ENCODE results near the gene ZNF839.
"Not testable (repeated sequence)": the region's sequence is repeated elsewhere in the genome, so short reads cannot be mapped to it uniquely, and the experiment has no call there.

ZNF839 gene

DNA sequence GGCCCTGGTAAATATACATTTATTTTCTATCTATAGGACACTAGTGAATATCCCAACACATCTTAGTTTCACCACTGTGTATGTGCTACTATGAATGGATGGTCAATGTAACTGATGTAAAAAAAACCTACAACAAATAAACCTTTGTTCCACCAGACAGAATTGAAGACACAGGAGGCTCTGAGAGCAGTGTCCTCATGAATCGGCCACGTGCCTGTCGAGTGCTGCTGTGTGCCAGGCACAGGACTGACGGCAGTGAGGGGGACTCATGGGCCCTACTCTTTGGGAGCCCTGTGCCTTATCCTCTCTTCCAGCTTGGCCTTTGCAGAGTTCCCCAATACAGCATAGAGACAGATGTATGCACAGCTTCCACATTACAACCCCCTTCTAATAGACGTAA, 24.9 kb downstream of the ZNF839 start:
- H3K4me3 ChIP-seq (ENCODE audit: low read depth, low read length), result no peak overlapping the region
- H3K36me3 ChIP-seq (ENCODE audit: control insufficient read depth, insufficient read depth, low read length), result peaks cover 56% of the 10 kb centered on the region
- no peak overlapping the region for H3K9ac ChIP-seq (ENCODE audit: low read depth, low read length)
- H3K9me3 ChIP-seq (ENCODE audit: control insufficient read depth, insufficient read depth, low read length), result no peaks in the 10 kb centered on the region
- H3K27ac ChIP-seq (ENCODE audit: low read depth, low read length), result no peak overlapping the region
- H3K27me3 ChIP-seq (ENCODE audit: control insufficient read depth, insufficient read depth, low read length), result no peaks in the 10 kb centered on the region
- H3K4me1 ChIP-seq (ENCODE audit: control insufficient read depth, insufficient read depth, low read length), result no peaks in the 10 kb centered on the region

DNA sequence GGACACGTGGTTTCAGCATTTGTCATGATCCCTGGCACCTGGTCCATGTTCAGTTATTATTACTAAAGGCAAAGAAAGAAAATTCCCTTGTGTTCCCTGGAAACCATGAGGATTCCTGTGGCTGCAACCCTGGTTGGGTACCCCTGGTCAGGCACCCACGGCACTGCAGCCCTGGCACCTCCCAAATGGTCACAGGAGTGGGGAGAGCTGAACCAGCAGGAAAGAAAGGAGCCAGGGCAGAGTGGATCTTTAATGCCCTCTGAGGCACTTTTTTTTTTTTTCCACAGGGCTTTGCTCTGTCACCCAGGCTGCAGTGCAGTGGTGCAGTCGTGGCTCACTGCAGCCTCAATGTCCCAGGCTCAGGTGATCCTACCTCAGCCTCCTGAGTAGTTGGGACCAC, 25.7 kb downstream of the ZNF839 start:
- Histone ChIP-seq H3K4me1 (ENCODE audit: control insufficient read depth, insufficient read depth, low read length) (no peaks in the 10 kb centered on the region), H3K27ac (ENCODE audit: low read depth, low read length) (no peak overlapping the region), H3K9ac (ENCODE audit: low read depth, low read length) (no peak overlapping the region), H3K4me3 (ENCODE audit: low read depth, low read length) (no peak overlapping the region), H3K27me3 (ENCODE audit: control insufficient read depth, insufficient read depth, low read length) (no peaks in the 10 kb centered on the region), H3K36me3 (ENCODE audit: control insufficient read depth, insufficient read depth, low read length) (peaks cover 62% of the 10 kb centered on the region), H3K9me3 (ENCODE audit: control insufficient read depth, insufficient read depth, low read length) (no peaks in the 10 kb centered on the region)

DNA sequence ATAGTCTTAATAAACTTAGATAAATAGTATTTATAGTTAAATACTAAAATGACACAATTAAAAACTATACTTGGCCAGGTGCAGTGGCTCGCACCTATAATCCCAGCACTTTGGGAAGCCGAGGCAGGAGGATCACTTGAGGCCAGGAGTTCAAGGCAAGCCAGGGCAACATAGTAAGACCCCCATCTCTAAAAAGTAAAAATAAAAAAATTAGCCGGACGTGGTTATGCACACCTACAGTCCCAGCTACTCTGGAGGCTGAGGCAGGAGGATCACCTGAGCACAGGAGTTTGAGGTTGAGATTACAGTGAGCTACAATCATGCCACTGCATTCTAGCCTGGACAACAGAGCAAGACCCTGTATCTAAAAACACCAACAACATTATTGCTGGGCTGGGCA, 27.1 kb downstream of the ZNF839 start:
- peaks cover 56% of the 10 kb centered on the region for H3K36me3 ChIP-seq (ENCODE audit: control insufficient read depth, insufficient read depth, low read length)
- no peaks in the 10 kb centered on the region for H3K9me3 ChIP-seq (ENCODE audit: control insufficient read depth, insufficient read depth, low read length)

DNA sequence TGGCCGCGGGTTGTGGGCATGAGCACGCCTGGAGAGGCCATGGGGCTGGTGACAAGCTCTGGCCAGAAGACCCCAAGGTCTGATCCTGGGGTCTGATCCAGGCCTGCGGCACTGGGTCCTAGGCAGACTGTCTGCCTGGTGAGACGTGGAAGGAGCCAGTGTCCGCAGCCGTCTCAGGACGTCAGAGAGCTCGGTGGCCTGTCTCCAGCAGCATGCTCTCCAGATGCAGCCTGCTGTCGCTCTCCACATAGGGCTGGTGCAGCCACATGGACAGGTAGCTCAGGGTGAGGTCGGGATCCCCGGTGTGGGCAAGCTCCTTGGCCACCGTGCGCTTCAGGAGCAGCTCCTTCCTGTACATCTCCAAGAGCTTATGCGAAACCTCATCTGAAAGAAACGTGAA, 28.8 kb downstream of the ZNF839 start:
- Histone ChIP-seq H3K36me3 (ENCODE audit: control insufficient read depth, insufficient read depth, low read length) (peaks cover 54% of the 10 kb centered on the region), H3K27ac (ENCODE audit: low read depth, low read length) (no peak overlapping the region), H3K4me1 (ENCODE audit: control insufficient read depth, insufficient read depth, low read length) (no peaks in the 10 kb centered on the region), H3K27me3 (ENCODE audit: control insufficient read depth, insufficient read depth, low read length) (no peaks in the 10 kb centered on the region), H3K9me3 (ENCODE audit: control insufficient read depth, insufficient read depth, low read length) (no peaks in the 10 kb centered on the region), H3K4me3 (ENCODE audit: low read depth, low read length) (no peak overlapping the region), H3K9ac (ENCODE audit: low read depth, low read length) (no peak overlapping the region)

More for the DNA sequence above, 27.1 kb downstream of the ZNF839 start:
- no peaks in the 10 kb centered on the region for H3K4me1 ChIP-seq (ENCODE audit: control insufficient read depth, insufficient read depth, low read length)
- H3K27me3 ChIP-seq (ENCODE audit: control insufficient read depth, insufficient read depth, low read length), result no peaks in the 10 kb centered on the region
- H3K9ac ChIP-seq (ENCODE audit: low read depth, low read length), result no peak overlapping the region
- no peak overlapping the region for H3K4me3 ChIP-seq (ENCODE audit: low read depth, low read length)
- no peak overlapping the region for H3K27ac ChIP-seq (ENCODE audit: low read depth, low read length)

DNA sequence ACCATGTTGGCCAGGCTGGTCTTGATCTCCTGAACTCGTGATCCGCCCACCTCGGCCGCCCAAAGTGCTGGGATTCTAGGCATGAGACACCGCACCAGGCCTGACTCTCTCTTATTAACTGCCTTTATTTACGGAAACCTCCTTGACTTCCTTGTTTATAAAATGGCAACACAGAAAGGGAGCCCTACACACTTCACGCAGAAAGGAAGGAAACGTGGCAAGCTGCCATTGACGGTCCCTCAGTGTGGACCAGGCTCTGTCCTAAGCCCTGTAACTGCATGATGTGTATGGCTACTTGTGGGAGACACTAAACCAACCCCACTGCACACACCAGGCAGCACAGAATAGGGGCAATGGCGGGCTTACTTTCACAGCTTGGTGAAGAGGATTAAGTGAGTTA, 31.5 kb downstream of the ZNF839 start:
- Histone ChIP-seq H3K27me3 (ENCODE audit: control insufficient read depth, insufficient read depth, low read length) (no peaks in the 10 kb centered on the region), H3K9me3 (ENCODE audit: control insufficient read depth, insufficient read depth, low read length) (no peaks in the 10 kb centered on the region), H3K36me3 (ENCODE audit: control insufficient read depth, insufficient read depth, low read length) (peaks cover 61% of the 10 kb centered on the region), H3K27ac (ENCODE audit: low read depth, low read length) (no peak overlapping the region), H3K4me1 (ENCODE audit: control insufficient read depth, insufficient read depth, low read length) (no peaks in the 10 kb centered on the region), H3K9ac (ENCODE audit: low read depth, low read length) (no peak overlapping the region), H3K4me3 (ENCODE audit: low read depth, low read length) (no peak overlapping the region)

DNA sequence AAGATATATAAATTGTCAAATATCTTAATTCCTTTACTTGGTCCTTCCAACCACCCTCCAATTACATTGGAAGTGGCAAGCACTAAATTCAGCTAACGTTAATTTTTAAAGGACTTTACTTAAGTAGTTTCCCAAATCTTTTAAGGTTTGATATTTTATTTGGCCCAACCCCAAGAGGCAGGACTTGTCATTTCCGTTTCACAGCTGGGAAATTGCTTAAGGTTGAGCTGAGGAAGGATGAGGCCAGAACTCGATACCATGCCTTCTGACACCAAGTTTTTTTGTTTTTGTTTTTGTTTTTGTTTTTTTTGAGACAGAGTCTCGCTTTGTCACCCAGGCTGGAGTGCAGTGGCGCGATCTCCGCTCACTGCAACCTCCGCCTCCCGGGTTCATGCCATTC, 32.0 kb downstream of the ZNF839 start:
- H3K27me3 ChIP-seq (ENCODE audit: control insufficient read depth, insufficient read depth, low read length); H3K4me3 ChIP-seq (ENCODE audit: low read depth, low read length); H3K27ac ChIP-seq (ENCODE audit: low read depth, low read length); H3K4me1 ChIP-seq (ENCODE audit: control insufficient read depth, insufficient read depth, low read length); H3K9me3 ChIP-seq (ENCODE audit: control insufficient read depth, insufficient read depth, low read length); H3K9ac ChIP-seq (ENCODE audit: low read depth, low read length): not testable (repeated sequence)
- H3K36me3 ChIP-seq (ENCODE audit: control insufficient read depth, insufficient read depth, low read length), result peaks cover 66% of the 10 kb centered on the region

DNA sequence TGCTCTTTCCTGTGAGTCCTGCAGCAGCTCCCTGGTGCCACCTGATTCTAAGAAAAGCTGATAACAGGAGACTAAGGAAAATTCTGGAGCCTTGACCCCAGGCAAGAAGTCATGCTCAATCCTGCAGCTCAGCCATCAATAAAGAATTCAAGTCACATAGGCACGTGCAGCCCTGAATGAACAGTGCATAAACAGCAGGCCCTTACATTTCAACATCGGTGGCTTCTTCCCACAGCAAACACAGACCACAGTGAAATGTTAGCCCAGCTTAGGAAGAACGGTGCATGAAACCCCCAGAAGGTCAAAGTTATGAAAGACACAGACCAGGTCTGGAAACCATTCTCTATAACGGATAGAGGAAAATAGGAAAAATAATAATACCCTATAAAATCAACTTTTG, 32.7 kb downstream of the ZNF839 start:
- Histone ChIP-seq H3K27me3 (ENCODE audit: control insufficient read depth, insufficient read depth, low read length) (no peaks in the 10 kb centered on the region), H3K27ac (ENCODE audit: low read depth, low read length) (no peak overlapping the region), H3K9ac (ENCODE audit: low read depth, low read length) (no peak overlapping the region), H3K4me3 (ENCODE audit: low read depth, low read length) (no peak overlapping the region), H3K36me3 (ENCODE audit: control insufficient read depth, insufficient read depth, low read length) (peaks cover 64% of the 10 kb centered on the region), H3K4me1 (ENCODE audit: control insufficient read depth, insufficient read depth, low read length) (no peaks in the 10 kb centered on the region), H3K9me3 (ENCODE audit: control insufficient read depth, insufficient read depth, low read length) (no peaks in the 10 kb centered on the region)

DNA sequence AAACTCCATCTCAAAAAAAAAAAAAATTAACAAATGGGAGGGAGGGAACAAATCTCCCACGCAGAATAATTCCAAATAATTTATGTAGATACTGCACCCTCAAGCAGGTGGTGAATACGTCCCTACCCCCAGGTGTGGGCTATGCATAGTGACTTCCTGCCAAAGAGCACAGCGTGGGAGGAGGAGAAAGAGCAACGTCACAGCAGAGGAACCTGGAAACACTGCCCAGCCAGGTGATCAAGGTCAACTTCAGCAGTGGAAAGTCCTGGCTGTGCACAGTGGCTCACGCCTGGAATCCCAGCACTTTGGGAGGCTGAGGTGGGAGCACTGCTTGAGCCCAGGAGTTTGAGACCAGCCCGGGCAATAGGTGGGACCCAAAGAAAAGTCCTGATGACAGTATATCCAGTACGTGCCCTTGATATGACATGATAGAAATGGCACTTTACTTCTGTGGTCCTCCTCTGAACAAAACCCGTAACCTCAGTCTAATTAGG, 33.6 kb downstream of the ZNF839 start:
- Histone ChIP-seq H3K4me3 (ENCODE audit: low read depth, low read length) (no peak overlapping the region), H3K36me3 (ENCODE audit: control insufficient read depth, insufficient read depth, low read length) (peaks cover 65% of the 10 kb centered on the region)

DNA sequence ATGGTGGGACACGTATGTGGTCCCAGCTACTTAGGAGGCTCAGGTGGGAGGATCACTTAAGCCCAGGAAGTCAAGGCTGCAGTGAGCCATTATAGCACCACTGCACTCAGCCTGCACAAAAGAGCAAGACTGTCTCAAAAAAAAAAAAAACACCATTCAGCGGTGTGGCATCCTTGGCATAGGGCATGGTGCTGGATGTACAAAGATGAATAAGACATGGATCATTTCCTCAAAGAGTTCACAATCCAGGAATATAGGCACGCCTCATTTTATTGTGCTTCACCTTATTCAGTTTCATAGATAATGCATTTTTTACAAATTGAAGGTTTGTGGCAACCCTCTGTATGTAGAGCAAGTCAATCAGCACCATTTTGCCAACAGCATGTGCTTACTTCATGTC, 36.7 kb downstream of the ZNF839 start:
- Histone ChIP-seq H3K36me3 (ENCODE audit: control insufficient read depth, insufficient read depth, low read length) (peaks cover 58% of the 10 kb centered on the region), H3K9me3 (ENCODE audit: control insufficient read depth, insufficient read depth, low read length) (no peaks in the 10 kb centered on the region), H3K27me3 (ENCODE audit: control insufficient read depth, insufficient read depth, low read length) (no peaks in the 10 kb centered on the region), H3K4me1 (ENCODE audit: control insufficient read depth, insufficient read depth, low read length) (no peaks in the 10 kb centered on the region), H3K27ac (ENCODE audit: low read depth, low read length) (no peak overlapping the region), H3K4me3 (ENCODE audit: low read depth, low read length) (no peak overlapping the region), H3K9ac (ENCODE audit: low read depth, low read length) (no peak overlapping the region)

More for the DNA sequence above, 33.6 kb downstream of the ZNF839 start:
- Histone ChIP-seq H3K27me3 (ENCODE audit: control insufficient read depth, insufficient read depth, low read length) (no peaks in the 10 kb centered on the region), H3K27ac (ENCODE audit: low read depth, low read length) (no peak overlapping the region), H3K9me3 (ENCODE audit: control insufficient read depth, insufficient read depth, low read length) (no peaks in the 10 kb centered on the region), H3K9ac (ENCODE audit: low read depth, low read length) (no peak overlapping the region), H3K4me1 (ENCODE audit: control insufficient read depth, insufficient read depth, low read length) (no peaks in the 10 kb centered on the region)

DNA sequence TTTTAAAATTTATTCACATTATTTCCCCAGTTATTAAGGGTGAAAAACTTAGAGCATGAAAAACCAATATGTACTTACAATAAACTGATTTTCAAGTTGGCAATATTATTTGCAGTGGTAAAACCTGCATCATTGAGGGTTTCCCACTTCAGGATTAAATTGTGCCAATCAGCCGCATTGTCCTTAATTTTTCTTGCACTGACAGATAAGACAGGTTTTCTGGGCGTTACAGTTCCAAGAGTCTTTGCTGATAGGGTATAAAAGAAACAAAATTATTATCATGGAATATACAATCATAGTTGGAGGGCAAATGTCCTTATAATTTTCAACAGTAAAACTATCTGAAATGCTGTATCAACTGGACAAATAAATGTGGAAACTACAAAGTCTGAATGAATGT, 39.8 kb downstream of the ZNF839 start:
- Histone ChIP-seq H3K9ac (ENCODE audit: low read depth, low read length) (no peak overlapping the region), H3K27me3 (ENCODE audit: control insufficient read depth, insufficient read depth, low read length) (no peaks in the 10 kb centered on the region), H3K4me1 (ENCODE audit: control insufficient read depth, insufficient read depth, low read length) (peaks cover 8% of the 10 kb centered on the region), H3K9me3 (ENCODE audit: control insufficient read depth, insufficient read depth, low read length) (no peaks in the 10 kb centered on the region), H3K4me3 (ENCODE audit: low read depth, low read length) (no peak overlapping the region), H3K36me3 (ENCODE audit: control insufficient read depth, insufficient read depth, low read length) (peaks cover 37% of the 10 kb centered on the region), H3K27ac (ENCODE audit: low read depth, low read length) (no peak overlapping the region)

DNA sequence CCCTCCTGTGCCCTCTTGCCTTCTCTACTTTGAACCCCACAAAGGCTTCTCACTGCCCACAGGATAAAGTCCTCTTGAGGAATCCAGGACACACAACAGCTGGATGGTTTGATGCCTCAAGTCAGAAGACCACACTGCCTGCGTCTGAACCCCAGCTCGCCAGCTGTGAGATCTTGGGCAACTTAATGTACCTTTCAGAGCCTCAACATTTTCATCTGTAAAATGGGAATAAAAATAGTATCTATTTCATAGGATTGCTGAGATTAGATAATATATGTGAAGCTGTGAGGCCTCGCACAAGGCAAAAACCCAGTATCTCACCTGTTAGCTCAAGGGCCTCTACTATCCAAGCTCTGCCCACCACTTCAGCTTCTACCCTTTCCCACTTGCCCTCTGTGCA, 40.8 kb downstream of the ZNF839 start:
- Histone ChIP-seq H3K27me3 (ENCODE audit: control insufficient read depth, insufficient read depth, low read length) (no peaks in the 10 kb centered on the region), H3K9ac (ENCODE audit: low read depth, low read length) (no peak overlapping the region), H3K4me1 (ENCODE audit: control insufficient read depth, insufficient read depth, low read length) (peaks cover 8% of the 10 kb centered on the region), H3K36me3 (ENCODE audit: control insufficient read depth, insufficient read depth, low read length) (peaks cover 32% of the 10 kb centered on the region), H3K4me3 (ENCODE audit: low read depth, low read length) (no peak overlapping the region), H3K9me3 (ENCODE audit: control insufficient read depth, insufficient read depth, low read length) (no peaks in the 10 kb centered on the region), H3K27ac (ENCODE audit: low read depth, low read length) (no peak overlapping the region)

DNA sequence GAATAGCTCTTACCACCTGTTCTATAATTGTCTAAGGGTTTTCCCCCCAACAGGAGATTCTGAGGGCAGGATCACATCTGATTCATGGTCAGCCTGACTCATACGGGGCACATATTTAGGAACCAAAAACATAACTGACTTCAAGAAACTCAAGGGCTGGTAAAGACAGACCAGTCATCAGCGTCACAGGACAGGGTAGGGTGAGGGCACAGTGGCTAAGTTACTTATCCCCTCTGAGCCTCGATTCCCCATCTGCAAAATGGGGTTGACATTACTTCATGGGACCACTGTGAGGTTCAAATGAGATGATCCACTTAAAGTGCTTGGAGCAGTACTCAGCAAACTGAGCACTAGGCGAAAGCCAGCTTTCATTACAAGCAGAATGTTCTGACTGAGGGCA, 42.5 kb downstream of the ZNF839 start:
- Histone ChIP-seq H3K27me3 (ENCODE audit: control insufficient read depth, insufficient read depth, low read length) (no peaks in the 10 kb centered on the region), H3K27ac (ENCODE audit: low read depth, low read length) (no peak overlapping the region)

More for the DNA sequence above, 42.5 kb downstream of the ZNF839 start:
- H3K9ac ChIP-seq (ENCODE audit: low read depth, low read length), result peak overlapping the region; percentile 40; the same call in 1 of the 2 replicates
- H3K36me3 ChIP-seq (ENCODE audit: control insufficient read depth, insufficient read depth, low read length), result peaks cover 19% of the 10 kb centered on the region
- peaks cover 8% of the 10 kb centered on the region for H3K4me1 ChIP-seq (ENCODE audit: control insufficient read depth, insufficient read depth, low read length)
- peak overlapping the region; percentile 95 for H3K4me3 ChIP-seq (ENCODE audit: low read depth, low read length)
- H3K9me3 ChIP-seq (ENCODE audit: control insufficient read depth, insufficient read depth, low read length), result no peaks in the 10 kb centered on the region
